PC-3 (cell line): Measurements from ENCODE around the gene WWC2. TPM values are rescaled to one million over a fixed set of nuclear protein-coding genes. Genes with fewer than 3 reads are reported as not detected.

Experiments
- ATAC-seq: fragments of 200-7000 bp; cut with Tn5 transposase; 2 replicates; pipeline ENCODE4 v1.9.1; 2020; ENCODE audit warnings: mild to moderate bottlenecking, moderate library complexity
- BruUV-seq: library from RNA; stranded (reverse); fragments of 400-500 nt; replicated peaks from 2 replicates; lab custom pipeline; 2021; lab: Mats Ljungman, UMichigan
- CTCF ChIA-PET: fragments of 300-600 bp; sonication (Branson Sonifier 250); formaldehyde crosslinking; loops from one replicate; lab custom pipeline; 2022; ENCODE audit warnings: antibody characterized with exemption; lab: Charles Lee
- POLR2A ChIA-PET: fragments of 300-600 bp; sonication (Branson Sonifier 250); formaldehyde crosslinking; loops from one replicate; lab custom pipeline; 2022; ENCODE audit warnings: antibody characterized with exemption; ENCODE audit not compliant: unreplicated experiment; lab: Charles Lee
- DNase-seq: peaks from one replicate; pipeline ENCODE4 v3.0.0-alpha.2; 2015
- H2AFZ ChIP-seq: fragments of 300-600 bp; sonication (generic); 2 replicates; pipeline ENCODE4 v1.6.0; 2016; ENCODE audit warnings: antibody characterized with exemption, low read length
- H3F3A ChIP-seq: fragments of 300-600 bp; sonication (generic); one replicate; pipeline ENCODE4 v1.6.0; 2017; ENCODE audit warnings: antibody characterized with exemption, low read length, control low read depth, mild to moderate bottlenecking; ENCODE audit not compliant: unreplicated experiment
- H3K27ac ChIP-seq: fragments of 300-600 bp; sonication (generic); 2 replicates; pipeline ENCODE4 v1.5.1; 2016; ENCODE audit warnings: mild to moderate bottlenecking, low read length
- H3K27me3 ChIP-seq: fragments of 300-600 bp; sonication (generic); 2 replicates; pipeline ENCODE4 v1.6.1; 2016; ENCODE audit warnings: low read length, mixed read lengths
- H3K36me3 ChIP-seq: fragments of 300-600 bp; sonication (generic); 2 replicates; pipeline ENCODE4 v1.6.1; 2016; ENCODE audit warnings: low read depth, mixed run types, low read length, mixed read lengths
- H3K4me1 ChIP-seq: fragments of 300-600 bp; sonication (generic); 2 replicates; pipeline ENCODE4 v1.5.1; 2016; ENCODE audit warnings: low read length; ENCODE audit not compliant: insufficient read depth
- H3K4me2 ChIP-seq: fragments of 300-600 bp; sonication (generic); 2 replicates; pipeline ENCODE4 v1.6.0; 2016; ENCODE audit warnings: low read length
- H3K4me3 ChIP-seq: fragments of 300-600 bp; sonication (generic); 2 replicates; pipeline ENCODE4 v1.5.1; 2016; ENCODE audit warnings: mild to moderate bottlenecking, low read length, mixed read lengths
- H3K79me2 ChIP-seq: fragments of 300-600 bp; sonication (generic); 2 replicates; pipeline ENCODE4 v1.6.1; 2017; ENCODE audit warnings: low read length, mixed read lengths
- H3K9ac ChIP-seq: fragments of 300-600 bp; sonication (generic); 2 replicates; pipeline ENCODE4 v1.6.0; 2016; ENCODE audit warnings: mild to moderate bottlenecking, low read length
- H3K9me2 ChIP-seq: fragments of 300-600 bp; sonication (generic); replicated peaks from 2 replicates; pipeline ENCODE4 v1.6.1; 2016; ENCODE audit warnings: mixed run types, low read length, mixed read lengths
- H3K9me3 ChIP-seq: fragments of 300-600 bp; sonication (generic); 2 replicates; pipeline ENCODE4 v1.6.1; 2016; ENCODE audit warnings: low read length, mixed read lengths
- H4K20me1 ChIP-seq: fragments of 300-600 bp; sonication (generic); 2 replicates; pipeline ENCODE4 v1.6.1; 2016; ENCODE audit warnings: low read length, mixed read lengths
- EZH2 ChIP-seq: fragments of 300-600 bp; sonication (generic); IDR thresholded peaks from one replicate; pipeline ENCODE4 v1.6.1; 2017; ENCODE audit warnings: antibody characterized with exemption, mild to moderate bottlenecking, low read length; ENCODE audit not compliant: unreplicated experiment
- EZH2phosphoT487 ChIP-seq: fragments of 300-600 bp; sonication (generic); IDR thresholded peaks from 2 replicates; pipeline ENCODE4 v1.6.1; 2018; ENCODE audit warnings: mild to moderate bottlenecking, antibody characterized with exemption, low read length, borderline replicate concordance
- intact Hi-C: fragments of 100-400 bp; cut with micrococcal nuclease; formaldehyde crosslinking; loops from 2 replicates; pipeline ENCODE4 v1.9.0; 2023
- total RNA-seq: library from RNA; depleted of rRNA; stranded (reverse); fragments of >200 nt; gene quantifications from 2 replicates; pipeline ENCODE4 v1.2.3, GENCODE V29; 2014
- TF ChIP-seq, protein P1 (sequence below): fragments of 300-600 bp; sonication (generic); conservative IDR thresholded peaks from 2 replicates; pipeline ENCODE4 v1.5.1; 2017; ENCODE audit warnings: antibody characterized with exemption, low read depth, mild to moderate bottlenecking, low read length

WWC2 gene
- total RNA-seq, 1 experiment from 2014 or later = 15.8 TPM

DNA sequence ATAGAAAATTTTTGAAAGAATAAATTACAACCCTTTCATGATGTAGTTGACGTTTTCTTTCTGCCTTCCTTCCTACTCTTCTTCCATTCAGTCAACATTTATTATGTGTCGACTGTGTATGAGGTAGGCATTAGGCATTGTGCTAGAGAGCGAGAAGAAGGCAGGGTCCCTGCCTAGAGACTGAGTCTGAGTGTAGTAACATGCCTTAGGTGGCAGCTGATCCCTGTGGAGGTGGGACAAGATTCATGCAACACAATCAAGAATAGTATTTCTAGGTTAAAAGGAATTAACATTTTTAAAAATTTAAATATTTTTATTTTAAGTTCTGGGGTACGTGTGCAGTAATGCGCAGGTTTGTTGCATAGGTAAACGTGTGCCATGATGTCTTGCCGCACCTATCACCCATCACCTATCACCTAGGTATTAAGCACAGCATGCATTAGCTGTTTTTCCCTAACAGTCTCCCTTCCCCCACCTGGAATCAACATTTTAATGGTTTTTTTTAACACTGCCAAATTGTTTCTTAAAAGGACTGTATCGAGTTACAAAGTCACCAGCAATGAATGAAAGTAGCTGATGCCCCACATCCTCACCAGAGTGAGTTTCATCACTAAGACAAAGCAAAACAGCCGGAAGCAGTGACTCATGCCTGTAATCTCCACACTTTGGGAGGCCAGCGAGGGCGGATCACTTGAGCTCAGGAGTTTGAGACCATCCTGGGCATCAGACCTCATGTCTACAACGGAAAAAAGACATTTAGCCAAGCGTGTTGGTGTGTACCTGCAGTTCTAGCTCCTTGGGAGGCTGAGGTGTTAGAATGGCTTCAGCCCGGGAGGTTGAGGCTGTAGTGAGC lies 84.0 kb downstream of the WWC2 start:
- CTCF ChIA-PET = no interaction called here
- Histone ChIP-seq H3K4me3 (no peak overlapping the region), H3F3A (no peaks in the 10 kb centered on the region), H3K79me2 (peaks cover 33% of the 10 kb centered on the region; the same call in 1 of the 2 replicates), H3K27me3 (no peaks in the 10 kb centered on the region), H3K27ac (no peak overlapping the region), H3K9ac (no peak overlapping the region), H3K4me2 (no peak overlapping the region), H2AFZ (no peak overlapping the region), H3K9me3 (no peaks in the 10 kb centered on the region), H3K9me2 (no peaks in the 10 kb centered on the region), H3K36me3 (no peaks in the 10 kb centered on the region), H4K20me1 (no peaks in the 10 kb centered on the region), H3K4me1 (peaks cover 6% of the 10 kb centered on the region)
- intact Hi-C loops = no loop called here
- no peak for TF ChIP-seq EZH2
- TF ChIP-seq, protein P1, sequence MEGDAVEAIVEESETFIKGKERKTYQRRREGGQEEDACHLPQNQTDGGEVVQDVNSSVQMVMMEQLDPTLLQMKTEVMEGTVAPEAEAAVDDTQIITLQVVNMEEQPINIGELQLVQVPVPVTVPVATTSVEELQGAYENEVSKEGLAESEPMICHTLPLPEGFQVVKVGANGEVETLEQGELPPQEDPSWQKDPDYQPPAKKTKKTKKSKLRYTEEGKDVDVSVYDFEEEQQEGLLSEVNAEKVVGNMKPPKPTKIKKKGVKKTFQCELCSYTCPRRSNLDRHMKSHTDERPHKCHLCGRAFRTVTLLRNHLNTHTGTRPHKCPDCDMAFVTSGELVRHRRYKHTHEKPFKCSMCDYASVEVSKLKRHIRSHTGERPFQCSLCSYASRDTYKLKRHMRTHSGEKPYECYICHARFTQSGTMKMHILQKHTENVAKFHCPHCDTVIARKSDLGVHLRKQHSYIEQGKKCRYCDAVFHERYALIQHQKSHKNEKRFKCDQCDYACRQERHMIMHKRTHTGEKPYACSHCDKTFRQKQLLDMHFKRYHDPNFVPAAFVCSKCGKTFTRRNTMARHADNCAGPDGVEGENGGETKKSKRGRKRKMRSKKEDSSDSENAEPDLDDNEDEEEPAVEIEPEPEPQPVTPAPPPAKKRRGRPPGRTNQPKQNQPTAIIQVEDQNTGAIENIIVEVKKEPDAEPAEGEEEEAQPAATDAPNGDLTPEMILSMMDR = no peak
- DNase-seq = peak; percentile 64
- POLR2A ChIA-PET = no interaction called here
- peak; percentile 87 for ATAC-seq
- no TSS peak for BruUV-seq

DNA sequence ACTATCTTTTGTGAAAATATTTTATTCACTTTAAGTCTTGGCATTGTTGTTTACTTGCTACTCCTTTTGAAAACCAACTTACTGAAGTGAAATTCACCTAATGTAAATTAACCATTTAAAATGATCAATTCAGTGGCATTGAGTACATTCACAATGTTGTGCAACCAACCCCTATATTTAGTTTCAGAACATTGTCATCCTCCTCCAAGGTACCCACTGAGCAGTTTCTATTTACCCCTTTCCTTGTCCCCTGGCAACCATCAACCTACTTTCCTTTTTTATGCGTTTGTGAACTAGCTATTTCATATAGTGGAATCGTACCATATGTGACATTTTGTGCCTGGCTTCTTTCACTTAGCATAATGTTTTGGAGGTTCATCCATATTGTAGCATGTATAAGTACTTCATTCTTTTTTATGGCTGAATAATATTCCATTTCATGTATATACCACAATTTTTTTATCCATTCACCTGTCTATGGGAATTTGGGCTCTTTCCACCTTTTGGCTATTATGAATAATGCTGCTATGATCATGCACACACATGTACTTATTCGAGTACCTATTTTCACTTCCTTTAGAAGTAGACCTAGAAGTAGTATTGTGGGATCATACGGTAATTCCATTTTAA lies 85.0 kb downstream of the WWC2 start:
- no peaks in the 10 kb centered on the region for H3K9me2 ChIP-seq
- ATAC-seq (no peak), DNase-seq (no peak)
- no peak overlapping the region for H2AFZ ChIP-seq
- intact Hi-C loops = no loop called here
- no peak overlapping the region for H3K27ac ChIP-seq
- POLR2A ChIA-PET = no interaction called here
- no peaks in the 10 kb centered on the region for H4K20me1 ChIP-seq
- H3K9me3 ChIP-seq = no peaks in the 10 kb centered on the region
- H3K27me3 ChIP-seq = no peaks in the 10 kb centered on the region
- TF ChIP-seq EZH2 (no peak), EZH2phosphoT487 (no peak)
- TF ChIP-seq, protein P1 = no peak
- H3K4me2 ChIP-seq = no peak overlapping the region
- no peak overlapping the region for H3K9ac ChIP-seq
- no peak overlapping the region for H3K4me3 ChIP-seq
- peaks cover 6% of the 10 kb centered on the region for H3K4me1 ChIP-seq
- no TSS peak for BruUV-seq
- H3K79me2 ChIP-seq = peaks cover 33% of the 10 kb centered on the region; the same call in 1 of the 2 replicates
- no peaks in the 10 kb centered on the region for H3K36me3 ChIP-seq
- CTCF ChIA-PET = no interaction called here
- no peaks in the 10 kb centered on the region for H3F3A ChIP-seq

DNA sequence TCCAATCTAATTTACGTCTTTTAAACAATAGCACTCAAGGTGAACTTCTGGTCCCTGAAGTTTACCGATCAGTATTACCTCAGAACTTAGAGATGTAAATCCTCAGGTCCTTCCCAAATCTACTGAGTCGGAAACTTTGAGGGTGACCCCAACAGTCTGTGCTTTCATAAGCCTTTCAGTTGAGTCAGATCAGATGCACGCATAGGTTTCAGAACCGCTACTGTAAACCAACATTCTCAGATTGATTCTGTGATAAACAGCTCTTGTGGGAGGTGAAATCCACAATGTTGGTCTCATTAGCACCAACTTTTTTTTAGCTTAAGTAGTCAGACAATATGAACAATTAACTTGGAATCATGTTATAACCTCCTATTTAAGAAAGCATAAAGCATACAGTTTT lies 86.0 kb downstream of the WWC2 start:
- no peaks in the 10 kb centered on the region for H4K20me1 ChIP-seq
- H3K27ac ChIP-seq = no peak overlapping the region
- CTCF ChIA-PET = no interaction called here
- no peaks in the 10 kb centered on the region for H3K9me2 ChIP-seq
- no peaks in the 10 kb centered on the region for H3K9me3 ChIP-seq
- H3K4me1 ChIP-seq = peaks cover 6% of the 10 kb centered on the region
- H3K36me3 ChIP-seq = no peaks in the 10 kb centered on the region
- TF ChIP-seq EZH2 = no peak
- TF ChIP-seq, protein P1 = no peak
- TF ChIP-seq EZH2phosphoT487 = no peak
- no peak overlapping the region for H3K9ac ChIP-seq
- intact Hi-C loops = no loop called here
- DNase-seq (no peak), ATAC-seq (no peak)
- no peaks in the 10 kb centered on the region for H3F3A ChIP-seq
- no peak overlapping the region for H3K4me3 ChIP-seq
- H3K79me2 ChIP-seq = peaks cover 26% of the 10 kb centered on the region; the same call in 1 of the 2 replicates
- BruUV-seq = no TSS peak
- H3K27me3 ChIP-seq = no peaks in the 10 kb centered on the region
- H3K4me2 ChIP-seq = no peak overlapping the region
- H2AFZ ChIP-seq = no peak overlapping the region
- POLR2A ChIA-PET = no interaction called here
